Measurements from ENCODE around the gene TBC1D4.

TBC1D4 gene

DNA sequence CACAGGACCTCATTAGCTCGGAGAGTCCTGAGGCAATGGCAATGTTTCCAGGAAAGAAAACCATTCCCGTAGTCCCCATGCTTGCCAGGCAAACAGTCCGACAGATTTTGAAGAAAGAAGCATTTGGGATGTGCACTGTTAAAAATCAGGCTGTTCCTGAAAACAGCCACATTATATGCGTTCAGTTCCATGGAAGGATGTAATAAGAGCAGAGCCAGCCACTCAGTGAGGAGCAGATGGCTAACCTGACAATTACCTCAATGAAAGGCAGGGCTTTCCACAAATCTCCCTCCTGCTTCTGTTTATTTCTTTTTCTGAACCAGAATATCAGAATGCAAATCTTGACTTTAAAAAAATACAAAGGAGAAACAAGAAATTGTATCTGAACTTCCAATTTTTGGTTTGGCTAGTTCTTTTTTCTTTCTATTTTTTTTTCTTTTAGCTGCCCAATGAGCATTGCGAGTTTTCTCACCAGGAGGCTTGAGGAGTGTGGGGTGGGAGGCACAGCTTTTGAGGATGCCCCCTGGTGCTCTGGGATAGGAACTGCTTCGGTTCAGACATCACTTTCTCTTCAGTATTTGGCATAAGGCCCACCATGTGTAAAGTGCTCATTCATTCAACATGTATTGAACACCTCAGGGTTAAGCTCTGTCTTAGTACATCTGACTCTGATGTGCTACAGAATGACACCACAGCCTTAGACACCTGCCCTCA lies 124.2 kb downstream of the TBC1D4 start:
- Histone ChIP-seq H3K36me3 (replicated peaks; ENCODE audit: insufficient read depth, low read length) (no peaks in the 10 kb centered on the region), H3K79me2 (ENCODE audit: low read length) (no peaks in the 10 kb centered on the region), H3K9me3 (replicated peaks; ENCODE audit: insufficient read depth, low read length) (no peaks in the 10 kb centered on the region), H3F3A (ENCODE audit: insufficient read depth, low read length) (peaks cover 6% of the 10 kb centered on the region), H4K20me1 (ENCODE audit: insufficient read depth, low read length) (no peaks in the 10 kb centered on the region), H3K27me3 (replicated peaks; ENCODE audit: insufficient read depth, low read length) (no peaks in the 10 kb centered on the region), H3K9ac (ENCODE audit: low read length) (no peak overlapping the region), H3K27ac (ENCODE audit: low read length) (no peak overlapping the region), H3K4me3 (ENCODE audit: low read length) (no peak overlapping the region), H3K9me2 (replicated peaks; ENCODE audit: insufficient read depth, low read length) (no peaks in the 10 kb centered on the region), H3K4me2 (ENCODE audit: low read depth, low read length) (no peak overlapping the region), H2AFZ (ENCODE audit: low read length) (no peak overlapping the region), H3K4me1 (ENCODE audit: low read length) (peaks cover 20% of the 10 kb centered on the region)
- TF ChIP-seq, protein P1, sequence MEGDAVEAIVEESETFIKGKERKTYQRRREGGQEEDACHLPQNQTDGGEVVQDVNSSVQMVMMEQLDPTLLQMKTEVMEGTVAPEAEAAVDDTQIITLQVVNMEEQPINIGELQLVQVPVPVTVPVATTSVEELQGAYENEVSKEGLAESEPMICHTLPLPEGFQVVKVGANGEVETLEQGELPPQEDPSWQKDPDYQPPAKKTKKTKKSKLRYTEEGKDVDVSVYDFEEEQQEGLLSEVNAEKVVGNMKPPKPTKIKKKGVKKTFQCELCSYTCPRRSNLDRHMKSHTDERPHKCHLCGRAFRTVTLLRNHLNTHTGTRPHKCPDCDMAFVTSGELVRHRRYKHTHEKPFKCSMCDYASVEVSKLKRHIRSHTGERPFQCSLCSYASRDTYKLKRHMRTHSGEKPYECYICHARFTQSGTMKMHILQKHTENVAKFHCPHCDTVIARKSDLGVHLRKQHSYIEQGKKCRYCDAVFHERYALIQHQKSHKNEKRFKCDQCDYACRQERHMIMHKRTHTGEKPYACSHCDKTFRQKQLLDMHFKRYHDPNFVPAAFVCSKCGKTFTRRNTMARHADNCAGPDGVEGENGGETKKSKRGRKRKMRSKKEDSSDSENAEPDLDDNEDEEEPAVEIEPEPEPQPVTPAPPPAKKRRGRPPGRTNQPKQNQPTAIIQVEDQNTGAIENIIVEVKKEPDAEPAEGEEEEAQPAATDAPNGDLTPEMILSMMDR (IDR thresholded peaks at IDR 0.05; ENCODE audit: low read length): peak; percentile 64
- no peak for TF ChIP-seq EZH2phosphoT487 (IDR thresholded peaks at IDR 0.05; ENCODE audit: low read length)
- peak; percentile 62 for DNase-seq

DNA sequence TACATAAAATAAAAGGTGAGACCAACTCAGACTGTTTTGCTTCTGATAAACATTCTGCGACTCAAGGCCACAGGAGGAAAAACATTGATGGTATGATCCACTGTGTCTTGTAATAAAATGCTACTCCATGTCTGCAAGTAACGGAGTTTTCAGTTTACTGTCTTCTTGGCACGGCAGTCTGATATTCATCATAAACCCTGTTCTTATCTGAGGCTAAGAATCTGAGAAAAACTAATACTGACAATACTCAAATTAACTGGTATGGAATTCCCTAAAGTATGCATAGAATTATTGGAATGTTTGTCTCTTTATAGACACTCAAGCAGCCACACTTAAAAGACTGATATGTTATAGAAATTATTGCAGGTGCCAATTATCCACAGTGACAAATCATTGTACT lies 125.5 kb downstream of the TBC1D4 start:
- H2AFZ ChIP-seq (ENCODE audit: low read length): no peak overlapping the region
- DNase-seq: no peak
- peaks cover 6% of the 10 kb centered on the region for H3F3A ChIP-seq (ENCODE audit: insufficient read depth, low read length)
- no peak overlapping the region for H3K27ac ChIP-seq (ENCODE audit: low read length)
- H3K27me3 ChIP-seq (replicated peaks; ENCODE audit: insufficient read depth, low read length): no peaks in the 10 kb centered on the region
- H3K36me3 ChIP-seq (replicated peaks; ENCODE audit: insufficient read depth, low read length): no peaks in the 10 kb centered on the region
- no peaks in the 10 kb centered on the region for H3K79me2 ChIP-seq (ENCODE audit: low read length)
- TF ChIP-seq EZH2 (optimal IDR thresholded peaks at IDR 0.05; ENCODE audit: low read depth, low read length) (no peak), EZH2phosphoT487 (IDR thresholded peaks at IDR 0.05; ENCODE audit: low read length) (no peak)
- TF ChIP-seq, protein P1 (IDR thresholded peaks at IDR 0.05; ENCODE audit: low read length): no peak
- no peaks in the 10 kb centered on the region for H3K9me2 ChIP-seq (replicated peaks; ENCODE audit: insufficient read depth, low read length)
- no peak overlapping the region for H3K9ac ChIP-seq (ENCODE audit: low read length)
- no peak overlapping the region for H3K4me3 ChIP-seq (ENCODE audit: low read length)
- no peaks in the 10 kb centered on the region for H3K9me3 ChIP-seq (replicated peaks; ENCODE audit: insufficient read depth, low read length)
- H3K4me1 ChIP-seq (ENCODE audit: low read length): peaks cover 20% of the 10 kb centered on the region
- H4K20me1 ChIP-seq (ENCODE audit: insufficient read depth, low read length): no peaks in the 10 kb centered on the region
- H3K4me2 ChIP-seq (ENCODE audit: low read depth, low read length): no peak overlapping the region

DNA sequence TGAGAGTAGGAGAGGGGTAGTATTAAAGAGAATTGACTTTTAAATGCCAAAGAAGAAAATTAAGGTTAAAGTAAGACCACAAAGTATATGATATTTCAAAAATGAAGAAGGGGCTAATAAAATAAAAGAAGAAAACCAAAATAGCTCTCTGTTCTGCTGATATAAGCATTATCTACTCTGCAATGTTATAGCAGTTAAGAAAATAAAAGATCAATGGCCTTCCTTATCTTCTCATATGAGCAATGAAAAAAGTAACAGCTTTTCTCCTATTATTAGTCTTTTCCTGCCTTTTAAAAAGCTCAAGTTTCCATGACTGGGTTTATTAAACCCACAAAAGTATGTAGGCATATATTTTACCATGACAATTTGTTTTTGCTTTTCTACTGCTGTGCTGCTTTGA lies 126.4 kb downstream of the TBC1D4 start:
- no peak overlapping the region for H3K27ac ChIP-seq (ENCODE audit: low read length)
- TF ChIP-seq, protein P1 (IDR thresholded peaks at IDR 0.05; ENCODE audit: low read length): no peak
- TF ChIP-seq EZH2phosphoT487 (IDR thresholded peaks at IDR 0.05; ENCODE audit: low read length) (no peak), EZH2 (optimal IDR thresholded peaks at IDR 0.05; ENCODE audit: low read depth, low read length) (no peak)

More for the DNA sequence above, 126.4 kb downstream of the TBC1D4 start:
- Histone ChIP-seq H3K79me2 (ENCODE audit: low read length) (no peaks in the 10 kb centered on the region), H3K4me3 (ENCODE audit: low read length) (no peak overlapping the region), H3K36me3 (replicated peaks; ENCODE audit: insufficient read depth, low read length) (no peaks in the 10 kb centered on the region), H3K9me3 (replicated peaks; ENCODE audit: insufficient read depth, low read length) (no peaks in the 10 kb centered on the region), H3K9ac (ENCODE audit: low read length) (no peak overlapping the region), H3K4me1 (ENCODE audit: low read length) (peaks cover 20% of the 10 kb centered on the region), H3K4me2 (ENCODE audit: low read depth, low read length) (no peak overlapping the region), H2AFZ (ENCODE audit: low read length) (no peak overlapping the region), H3K27me3 (replicated peaks; ENCODE audit: insufficient read depth, low read length) (no peaks in the 10 kb centered on the region), H4K20me1 (ENCODE audit: insufficient read depth, low read length) (no peaks in the 10 kb centered on the region), H3F3A (ENCODE audit: insufficient read depth, low read length) (peaks cover 6% of the 10 kb centered on the region), H3K9me2 (replicated peaks; ENCODE audit: insufficient read depth, low read length) (no peaks in the 10 kb centered on the region)
- DNase-seq: no peak
